Breast epithelium (tissue), 4 donors: Measurements from ENCODE around the gene FOXD1. TPM values are rescaled to one million over a fixed set of nuclear protein-coding genes. Genes with fewer than 3 reads are reported as not detected.

Experiments used
- DNase-seq, 2 donors: peaks; one replicate each; pipeline ENCODE4 v3.0.0-alpha.2; 2019; ENCODE audit warnings: low spot score in 2 of 2
- H3K27ac ChIP-seq, 2 donors: fragments of 200-600 bp; sonication (generic) in 1 of 2; one replicate each; pipeline ENCODE4 v1.5.1; 2016 to 2019; ENCODE audit warnings: mild to moderate bottlenecking in 1 of 2
- H3K27me3 ChIP-seq, 2 donors: fragments of 200-600 bp; sonication (generic) in 1 of 2; one replicate each; pipeline versions ENCODE4 v1.5.1 to v1.6.0; 2017 to 2019; ENCODE audit warnings: control low read depth in 1 of 2, mild to moderate bottlenecking in 1 of 2
- H3K36me3 ChIP-seq: fragments of 200-600 bp; one replicate; pipeline ENCODE4 v1.5.1; 2019
- H3K4me1 ChIP-seq, 2 donors: fragments of 200-600 bp; sonication (generic); one replicate each; pipeline ENCODE4 v1.5.1; 2016 to 2019; ENCODE audit warnings: control low read depth in 1 of 2
- H3K4me3 ChIP-seq, 3 donors: fragments of 200-600 bp; sonication (generic); 1 replicate in 2 of 3; 2 replicates in 1 of 3; pipeline ENCODE4 v1.5.1; 2016 to 2019; ENCODE audit warnings: mild to moderate bottlenecking in 3 of 3, moderate library complexity in 2 of 3
- H3K9me3 ChIP-seq, 2 donors: fragments of 200-600 bp; sonication (generic) in 1 of 2; one replicate each; pipeline ENCODE4 v1.5.1; 2016 to 2019; ENCODE audit warnings: control low read depth in 1 of 2
- POLR2A ChIP-seq: fragments of 450-650 bp; IDR thresholded peaks from one replicate; pipeline ENCODE4 v1.6.1; 2016; ENCODE audit warnings: antibody characterized with exemption, mild to moderate bottlenecking, moderate library complexity
- POLR2AphosphoS5 ChIP-seq, 3 donors: sonication (generic); formaldehyde crosslinking; IDR thresholded peaks; one replicate each; pipeline ENCODE4 v1.6.1; 2017; ENCODE audit warnings: antibody characterized with exemption in 3 of 3
- intact Hi-C: fragments of 100-400 bp; cut with DNase I; formaldehyde crosslinking; loops from one replicate; pipeline ENCODE4 v1.15.1; 2023; ENCODE audit warnings: low total_unique reads
- total RNA-seq, 3 donors: library from RNA; depleted of rRNA; stranded (reverse); fragments of >200 nt; gene quantifications; one replicate each; pipeline ENCODE4 v1.1.0, GENCODE V29; 2016
- TF ChIP-seq, protein P1 (sequence below), 3 donors: fragments of 450-650 bp; IDR thresholded peaks; one replicate each; pipeline ENCODE4 v1.5.1; 2016 to 2017; ENCODE audit warnings: antibody characterized with exemption in 3 of 3, mild to moderate bottlenecking in 3 of 3, moderate library complexity in 3 of 3

The FOXD1 gene
- total RNA-seq, 3 donors from 2014 or later, result 0.29 to 0.32 TPM; not detected in 1

DNA sequence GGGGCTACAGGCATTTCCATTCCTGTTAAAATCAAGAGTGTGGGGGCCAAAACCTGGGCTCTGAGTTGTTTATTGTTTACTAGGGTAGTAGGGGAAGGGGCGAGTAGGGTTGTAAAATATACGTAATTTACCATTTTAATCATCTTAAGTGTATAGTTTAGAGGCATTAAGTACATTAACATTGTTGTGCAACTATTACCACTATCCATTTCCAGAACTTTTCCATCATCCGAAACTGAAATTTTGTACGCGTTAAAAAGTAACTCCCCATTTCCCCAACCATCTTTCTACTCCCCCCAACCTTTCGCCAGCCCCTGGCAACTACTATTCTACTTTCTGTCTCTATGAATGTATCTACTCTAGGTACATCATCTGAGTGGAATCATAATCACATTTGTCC, 3.6 kb upstream of the FOXD1 start:
- Histone ChIP-seq H3K4me3 (no peak overlapping the region), H3K9me3 (no peaks in the 10 kb centered on the region), H3K36me3 (no peaks in the 10 kb centered on the region), H3K4me1 (peaks cover 0 to 7% of the 10 kb centered on the region in 2 donors), H3K27me3 (peaks cover 0 to 66% of the 10 kb centered on the region in 2 donors), H3K27ac (no peak overlapping the region)
- intact Hi-C loops, result no loop called here
- TF ChIP-seq, protein P1, sequence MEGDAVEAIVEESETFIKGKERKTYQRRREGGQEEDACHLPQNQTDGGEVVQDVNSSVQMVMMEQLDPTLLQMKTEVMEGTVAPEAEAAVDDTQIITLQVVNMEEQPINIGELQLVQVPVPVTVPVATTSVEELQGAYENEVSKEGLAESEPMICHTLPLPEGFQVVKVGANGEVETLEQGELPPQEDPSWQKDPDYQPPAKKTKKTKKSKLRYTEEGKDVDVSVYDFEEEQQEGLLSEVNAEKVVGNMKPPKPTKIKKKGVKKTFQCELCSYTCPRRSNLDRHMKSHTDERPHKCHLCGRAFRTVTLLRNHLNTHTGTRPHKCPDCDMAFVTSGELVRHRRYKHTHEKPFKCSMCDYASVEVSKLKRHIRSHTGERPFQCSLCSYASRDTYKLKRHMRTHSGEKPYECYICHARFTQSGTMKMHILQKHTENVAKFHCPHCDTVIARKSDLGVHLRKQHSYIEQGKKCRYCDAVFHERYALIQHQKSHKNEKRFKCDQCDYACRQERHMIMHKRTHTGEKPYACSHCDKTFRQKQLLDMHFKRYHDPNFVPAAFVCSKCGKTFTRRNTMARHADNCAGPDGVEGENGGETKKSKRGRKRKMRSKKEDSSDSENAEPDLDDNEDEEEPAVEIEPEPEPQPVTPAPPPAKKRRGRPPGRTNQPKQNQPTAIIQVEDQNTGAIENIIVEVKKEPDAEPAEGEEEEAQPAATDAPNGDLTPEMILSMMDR (IDR thresholded peaks at IDR 0.05), result no peak
- no peak for TF ChIP-seq POLR2AphosphoS5 (IDR thresholded peaks at IDR 0.05)
- no peak for TF ChIP-seq POLR2A
- no peak for DNase-seq

GRCh38 chr5:73451224-73452130, 2.9 kb upstream of the FOXD1 start:
- Histone ChIP-seq H3K4me3 (peak overlapping the region in 1 of 3 donors; percentile 49), H3K36me3 (no peaks in the 10 kb centered on the region), H3K27me3 (peaks cover 3 to 69% of the 10 kb centered on the region in 2 donors), H3K9me3 (no peaks in the 10 kb centered on the region), H3K27ac (no peak overlapping the region), H3K4me1 (peaks cover 0 to 7% of the 10 kb centered on the region in 2 donors)
- intact Hi-C loops, result no loop called here
- DNase-seq, result peak in 1 of 2 donors; percentile 68
- TF ChIP-seq POLR2A, result no peak
- TF ChIP-seq, protein P1 (IDR thresholded peaks at IDR 0.05), result peak; percentile 59 to 86 (median 72)

DNA sequence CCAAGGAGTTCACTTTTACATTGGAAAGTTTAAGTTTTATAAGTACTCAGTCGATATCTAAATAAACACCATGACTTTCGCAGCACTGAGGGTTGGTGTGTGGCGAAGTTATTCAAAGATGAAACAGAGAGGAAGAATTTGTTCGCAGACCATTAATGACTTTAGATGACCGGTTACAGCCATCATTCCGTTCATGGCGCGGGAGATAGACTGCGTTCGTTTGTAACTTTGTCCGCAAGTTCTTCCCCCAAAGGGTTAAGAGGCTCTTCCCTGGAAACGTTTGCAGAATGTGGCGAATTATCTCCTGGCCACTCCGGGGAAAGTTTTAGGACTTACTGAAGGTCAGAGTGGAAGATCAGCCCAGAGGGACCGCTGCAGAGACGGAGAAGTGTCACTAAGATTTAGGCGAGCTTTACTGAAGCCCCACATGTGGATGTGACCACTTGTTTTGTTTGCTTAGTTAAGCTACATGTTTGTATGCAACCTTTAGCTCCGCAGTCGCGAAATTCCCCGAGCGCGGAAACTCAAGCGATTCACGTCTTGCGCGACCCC, 2.2 kb upstream of the FOXD1 start:
- Histone ChIP-seq H3K27ac (no peak overlapping the region), H3K4me3 (peak overlapping the region in 1 of 3 donors; percentile 49), H3K36me3 (no peaks in the 10 kb centered on the region), H3K27me3 (peaks cover 4 to 74% of the 10 kb centered on the region in 2 donors), H3K4me1 (peaks cover 0 to 7% of the 10 kb centered on the region in 2 donors), H3K9me3 (no peaks in the 10 kb centered on the region)
- TF ChIP-seq POLR2AphosphoS5 (IDR thresholded peaks at IDR 0.05) (no peak), POLR2A (no peak)
- TF ChIP-seq, protein P1 (IDR thresholded peaks at IDR 0.05), result no peak
- intact Hi-C loops, result no loop called here
- DNase-seq, result no peak

DNA sequence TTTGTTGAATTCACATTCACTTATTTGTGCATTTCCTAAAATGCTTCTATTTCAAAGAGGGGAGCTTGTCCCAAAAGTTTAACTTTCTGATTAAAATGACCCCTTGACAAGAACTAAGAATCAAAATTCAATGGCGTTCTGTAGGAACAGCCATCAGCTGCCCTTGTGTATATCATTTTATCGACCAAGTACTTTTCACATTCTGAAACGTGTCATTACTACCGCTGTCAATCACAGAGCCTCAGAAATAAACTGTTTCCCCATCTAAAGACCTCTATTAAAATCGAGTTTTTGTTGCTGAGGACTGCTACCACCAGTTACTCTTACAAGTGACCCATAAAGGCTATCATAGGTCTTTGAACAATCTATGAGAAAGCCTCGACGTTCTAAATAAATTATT, 1.6 kb upstream of the FOXD1 start:
- intact Hi-C loops, result no loop called here
- peaks cover 4 to 80% of the 10 kb centered on the region in 2 donors for H3K27me3 ChIP-seq
- no peaks in the 10 kb centered on the region for H3K9me3 ChIP-seq

More for the DNA sequence above, 1.6 kb upstream of the FOXD1 start:
- peaks cover 0 to 7% of the 10 kb centered on the region in 2 donors for H3K4me1 ChIP-seq
- no peak overlapping the region for H3K4me3 ChIP-seq
- H3K36me3 ChIP-seq, result no peaks in the 10 kb centered on the region
- DNase-seq, result no peak
- H3K27ac ChIP-seq, result no peak overlapping the region
- TF ChIP-seq POLR2AphosphoS5 (IDR thresholded peaks at IDR 0.05) (no peak), POLR2A (no peak)
- TF ChIP-seq, protein P1 (IDR thresholded peaks at IDR 0.05), result no peak
